ENCODE data around the gene CREBL2. TPM values are rescaled to one million over a fixed set of nuclear protein-coding genes. Genes with fewer than 3 reads are reported as not detected.

Gene CREBL2
- total RNA-seq (2014; rRNA removed; shearing (Covaris generic)): 25.2 and 29.6 TPM in 2 replicates

GRCh38 chr12:12611512-12612306 lies at the start of gene CREBL2:
Gene CREBL2, plus strand, starts transcription at chr12:12611876. Its CDS starts 297 bp downstream, at chr12:12612173.

GRCh38 chr12:12562585-12563261 lies 49.0 kb upstream of the CREBL2 start, which contains the start of gene DUSP16:
Gene DUSP16, minus strand, starts transcription at chr12:12562863. Its CDS starts 41,765 bp downstream, at chr12:12521098.

Other genes with a start within 250 kb of the CREBL2 start
- gene DUSP16, start 49.0 kb upstream of the CREBL2 start, total RNA-seq (2014; rRNA removed; shearing (Covaris generic)): 2.2 and 3.0 TPM in 2 replicates
- 1.4 and 1.6 TPM in 2 replicates for gene GPR19, start 84.3 kb downstream of the CREBL2 start, total RNA-seq (2014; rRNA removed; shearing (Covaris generic))
- gene CDKN1B, start 105.5 kb downstream of the CREBL2 start, total RNA-seq (2014; rRNA removed; shearing (Covaris generic)): 26.3 and 28.1 TPM in 2 replicates
- gene APOLD1, start 173.8 kb downstream of the CREBL2 start, total RNA-seq (2014; rRNA removed; shearing (Covaris generic)): 0.94 and 1.1 TPM in 2 replicates
- gene DDX47, start 201.5 kb downstream of the CREBL2 start, total RNA-seq (2014; rRNA removed; shearing (Covaris generic)): 107 and 110 TPM in 2 replicates

Measured in A375 (cell line).